Measurements from ENCODE around the gene IFNAR1. TPM values are rescaled to one million over a fixed set of nuclear protein-coding genes. Genes with fewer than 3 reads are reported as not detected.

The IFNAR1 gene
- total and polyA plus RNA-seq, 9 donors: 20.6 to 47.9 (median 31.2) TPM

DNA sequence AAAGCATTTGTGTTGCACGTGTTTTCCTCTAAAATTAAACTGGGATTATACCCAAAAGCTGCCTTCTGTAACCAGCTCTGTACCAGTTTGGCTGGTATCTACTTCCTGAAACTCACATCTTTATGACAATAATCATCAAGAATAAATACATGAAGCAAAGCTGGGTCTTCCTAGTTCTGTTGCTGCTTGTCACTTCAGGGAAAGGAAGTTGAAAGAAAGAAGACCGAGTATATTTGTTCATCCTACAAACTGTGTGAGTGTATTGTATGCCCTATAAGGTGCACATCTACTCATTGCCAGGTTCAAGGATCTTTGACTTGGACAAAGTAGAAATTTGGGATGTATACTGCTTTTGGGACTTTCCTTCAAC, 49.3 kb downstream of the IFNAR1 start:
- Histone ChIP-seq H3K4me1 (ENCODE audit: insufficient read depth) (peaks cover 1% of the 10 kb centered on the region), H3K9me3 (no peaks in the 10 kb centered on the region), H3K27me3 (no peaks in the 10 kb centered on the region), H3K4me3 (no peak overlapping the region), H3K27ac (no peak overlapping the region), H3K36me3 (no peaks in the 10 kb centered on the region)
- WGBS, 3 donors: 57 to 63% (median 60%) methylated on average over 2 of the region's 2 CpGs
- no peak for DNase-seq
- TF ChIP-seq, protein P1, sequence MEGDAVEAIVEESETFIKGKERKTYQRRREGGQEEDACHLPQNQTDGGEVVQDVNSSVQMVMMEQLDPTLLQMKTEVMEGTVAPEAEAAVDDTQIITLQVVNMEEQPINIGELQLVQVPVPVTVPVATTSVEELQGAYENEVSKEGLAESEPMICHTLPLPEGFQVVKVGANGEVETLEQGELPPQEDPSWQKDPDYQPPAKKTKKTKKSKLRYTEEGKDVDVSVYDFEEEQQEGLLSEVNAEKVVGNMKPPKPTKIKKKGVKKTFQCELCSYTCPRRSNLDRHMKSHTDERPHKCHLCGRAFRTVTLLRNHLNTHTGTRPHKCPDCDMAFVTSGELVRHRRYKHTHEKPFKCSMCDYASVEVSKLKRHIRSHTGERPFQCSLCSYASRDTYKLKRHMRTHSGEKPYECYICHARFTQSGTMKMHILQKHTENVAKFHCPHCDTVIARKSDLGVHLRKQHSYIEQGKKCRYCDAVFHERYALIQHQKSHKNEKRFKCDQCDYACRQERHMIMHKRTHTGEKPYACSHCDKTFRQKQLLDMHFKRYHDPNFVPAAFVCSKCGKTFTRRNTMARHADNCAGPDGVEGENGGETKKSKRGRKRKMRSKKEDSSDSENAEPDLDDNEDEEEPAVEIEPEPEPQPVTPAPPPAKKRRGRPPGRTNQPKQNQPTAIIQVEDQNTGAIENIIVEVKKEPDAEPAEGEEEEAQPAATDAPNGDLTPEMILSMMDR (IDR thresholded peaks at IDR 0.05): no peak
- no peak for TF ChIP-seq POLR2A (IDR thresholded peaks at IDR 0.05)
- TF ChIP-seq EP300 (IDR thresholded peaks at IDR 0.05): no peak
- intact Hi-C loops (cut with DNase I): loop anchor here in 1 of 4 donors (10.0 kb wide), 1 partner anchor 169 kb away; no protein-coding TSS in a partner anchor

DNA sequence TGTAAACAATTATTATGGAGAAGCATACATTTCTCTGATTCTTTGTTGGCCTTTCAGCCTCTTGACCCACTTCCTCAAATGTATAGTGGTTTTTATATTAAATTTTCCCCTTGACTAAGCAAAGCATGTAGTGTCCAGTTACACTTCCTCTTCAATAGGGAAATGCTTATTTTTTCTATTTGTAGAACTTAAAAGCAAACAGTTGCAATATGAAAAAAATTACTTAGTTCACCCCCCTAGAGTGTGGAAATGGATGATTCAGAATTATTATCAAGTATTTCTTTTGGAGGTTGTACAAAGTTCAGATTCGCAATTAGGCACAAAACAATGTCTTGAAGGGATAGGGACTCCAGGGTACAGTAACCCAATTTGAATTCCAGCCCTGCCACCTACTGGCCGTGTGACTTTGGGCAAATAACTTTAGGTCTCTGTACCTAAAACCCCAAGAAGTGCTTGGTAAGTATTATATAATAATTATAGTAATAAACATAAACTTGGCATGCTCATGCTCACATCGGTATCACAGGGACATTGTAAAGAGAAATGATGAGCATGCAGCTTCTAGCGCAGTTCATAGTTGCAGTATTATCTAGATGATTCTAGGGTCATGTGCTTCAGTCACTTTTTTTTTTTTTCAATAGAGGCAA, 49.8 kb downstream of the IFNAR1 start:
- TF ChIP-seq, protein P1 (IDR thresholded peaks at IDR 0.05): peak in 1 of 3 donors; percentile 20
- no peak for TF ChIP-seq POLR2A (IDR thresholded peaks at IDR 0.05)
- Histone ChIP-seq H3K27ac (no peak overlapping the region), H3K9me3 (no peaks in the 10 kb centered on the region), H3K4me1 (ENCODE audit: insufficient read depth) (peaks cover 1% of the 10 kb centered on the region), H3K4me3 (no peak overlapping the region), H3K36me3 (no peaks in the 10 kb centered on the region), H3K27me3 (no peaks in the 10 kb centered on the region)
- intact Hi-C loops (cut with DNase I): loop anchor here in 1 of 4 donors (10.0 kb wide), 1 partner anchor 170 kb away; no protein-coding TSS in a partner anchor
- WGBS, 3 donors: 15 to 23% (median 19%) methylated on average over 4 of the region's 4 CpGs
- peak in 3 of 5 donors; percentile 44 to 53 (median 47) for DNase-seq

DNA sequence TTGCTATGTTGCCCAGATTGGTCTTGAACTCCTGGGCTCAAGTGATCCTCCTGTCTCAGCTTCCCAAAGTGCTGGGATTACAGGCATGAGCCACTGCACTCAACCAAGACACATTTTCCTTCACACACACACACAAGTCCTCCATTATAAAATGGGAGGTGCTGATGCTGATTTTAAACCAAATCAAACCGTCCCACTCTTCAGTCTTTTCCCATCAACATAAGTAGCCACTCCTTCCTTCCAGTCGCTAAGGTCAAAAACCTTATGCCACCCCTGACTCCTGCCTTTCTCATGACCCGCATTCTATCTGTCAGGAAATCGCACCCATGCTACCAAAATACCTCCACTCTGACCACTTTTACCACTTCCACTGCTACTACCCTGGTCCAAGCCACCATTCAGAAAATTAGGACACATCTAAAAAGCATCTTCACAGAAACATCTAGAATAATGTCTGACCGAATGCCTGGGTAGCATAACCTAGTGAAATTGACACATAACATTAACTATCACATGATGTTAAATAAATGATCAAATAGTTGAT, 50.4 kb downstream of the IFNAR1 start:
- no peak for DNase-seq
- TF ChIP-seq POLR2A (IDR thresholded peaks at IDR 0.05): no peak
- TF ChIP-seq, protein P1 (IDR thresholded peaks at IDR 0.05): no peak
- TF ChIP-seq EP300 (IDR thresholded peaks at IDR 0.05): no peak
- Histone ChIP-seq H3K27me3 (no peaks in the 10 kb centered on the region), H3K36me3 (no peaks in the 10 kb centered on the region), H3K4me1 (ENCODE audit: insufficient read depth) (peaks cover 5% of the 10 kb centered on the region), H3K27ac (no peak overlapping the region), H3K9me3 (no peaks in the 10 kb centered on the region), H3K4me3 (no peak overlapping the region)
- WGBS, 3 donors: 66 to 74% (median 72%) methylated on average over 5 of the region's 5 CpGs
- intact Hi-C loops (cut with DNase I): loop anchor here in 1 of 4 donors (10.0 kb wide), 1 partner anchor 170 kb away; no protein-coding TSS in a partner anchor

DNA sequence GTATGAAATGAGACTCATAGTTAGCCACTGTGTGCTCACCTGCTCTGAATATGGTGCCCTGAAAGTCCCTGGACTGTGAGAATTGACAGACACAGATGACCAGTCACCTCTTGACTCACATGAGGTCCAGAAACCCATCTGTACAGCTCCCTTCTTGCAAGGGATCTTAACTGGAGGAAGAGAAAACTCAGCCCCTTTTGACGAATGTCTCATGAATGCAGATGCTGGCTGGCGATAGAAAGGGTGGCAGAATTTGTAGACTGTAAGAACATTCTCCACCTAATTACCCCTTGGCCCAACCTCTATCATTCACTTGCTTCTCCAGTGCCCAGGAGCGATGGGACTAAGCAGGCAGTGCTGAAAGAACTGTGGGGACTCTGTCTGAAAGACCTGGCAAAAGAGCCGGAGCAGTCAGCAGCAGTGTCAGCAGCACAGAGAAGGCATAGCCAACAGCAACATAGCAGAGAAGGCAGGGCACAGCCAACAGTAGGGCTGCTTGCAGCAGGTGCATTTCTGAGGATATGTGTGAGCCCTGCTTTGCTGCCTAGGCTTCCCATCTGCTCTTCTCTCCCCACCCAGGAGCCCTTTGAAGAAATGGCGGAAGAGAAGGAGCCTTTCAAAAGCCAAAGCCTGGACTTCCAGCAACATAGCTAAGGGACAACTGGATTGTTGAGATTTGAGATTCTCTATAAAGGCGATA, 52.6 kb downstream of the IFNAR1 start:
- H3K9me3 ChIP-seq: no peaks in the 10 kb centered on the region
- WGBS, 3 donors: 83 to 86% (median 85%) methylated on average over 6 of the region's 6 CpGs
- no peak overlapping the region for H3K27ac ChIP-seq
- H3K4me3 ChIP-seq: no peak overlapping the region
- TF ChIP-seq, protein P1 (IDR thresholded peaks at IDR 0.05): no peak
- no peak for TF ChIP-seq POLR2A (IDR thresholded peaks at IDR 0.05)
- TF ChIP-seq EP300 (IDR thresholded peaks at IDR 0.05): no peak
- H3K27me3 ChIP-seq: no peaks in the 10 kb centered on the region
- H3K4me1 ChIP-seq (ENCODE audit: insufficient read depth): peaks cover 8% of the 10 kb centered on the region
- intact Hi-C loops (cut with DNase I): loop anchor here in 1 of 4 donors (10.0 kb wide), 1 partner anchor 173 kb away; no protein-coding TSS in a partner anchor
- DNase-seq: no peak
- no peaks in the 10 kb centered on the region for H3K36me3 ChIP-seq
